Esophagus mucosa (tissue), 1 donor: ENCODE measurements around the gene HES7. TPM values are rescaled to one million over a fixed set of nuclear protein-coding genes. Genes with fewer than 3 reads are reported as not detected.

Experiments used
- ATAC-seq: fragments of 200-7000 bp; cut with Tn5 transposase; one replicate; pipeline ENCODE4 v1.9.1; 2020
- total RNA-seq: library from RNA; stranded (reverse); gene quantifications from one replicate; pipeline ENCODE4 v1.2.4, GENCODE V29; 2023
- donor health status: DM: yes; HTN: yes; CAD: no.

HES7 gene
- total RNA-seq, 1 donor from 2014 or later: 0.40 TPM

GRCh38 chr17:8155231-8155995, 31.5 kb upstream of the HES7 start:
- no peak for ATAC-seq

- no peak for ATAC-seq
Measured at GRCh38 chr17:8154608-8155155, 30.8 kb upstream of the HES7 start.

GRCh38 chr17:8153957-8154607, 30.2 kb upstream of the HES7 start:
- ATAC-seq: peak; percentile 49

- ATAC-seq: peak; percentile 35
Measured at GRCh38 chr17:8153525-8153956, 29.6 kb upstream of the HES7 start.

- ATAC-seq: no peak
Measured at GRCh38 chr17:8153031-8153451, 29.1 kb upstream of the HES7 start.

GRCh38 chr17:8152112-8152775, 28.3 kb upstream of the HES7 start, which contains the start of gene PER1:
PER1 (minus strand) TSS chr17:8152404; CDS start chr17:8150706, 1,698 bp downstream.
- peak; percentile 60 for ATAC-seq

- ATAC-seq: peak; percentile 2
Measured at GRCh38 chr17:8151641-8152111, 27.8 kb upstream of the HES7 start.

- peak; percentile 0 for ATAC-seq
Measured at GRCh38 chr17:8151120-8151640, 27.3 kb upstream of the HES7 start.

- no peak for ATAC-seq
Measured at GRCh38 chr17:8150194-8151119, 26.6 kb upstream of the HES7 start.

GRCh38 chr17:8149419-8150193, 25.7 kb upstream of the HES7 start:
- ATAC-seq: no peak

- ATAC-seq: no peak
Measured at GRCh38 chr17:8148560-8148959, 24.7 kb upstream of the HES7 start.

- no peak for ATAC-seq
Measured at GRCh38 chr17:8147805-8148404, 24.0 kb upstream of the HES7 start.

GRCh38 chr17:8147141-8147804, 23.4 kb upstream of the HES7 start:
- ATAC-seq: no peak

- ATAC-seq: no peak
Measured at GRCh38 chr17:8146381-8147140, 22.7 kb upstream of the HES7 start.

- no peak for ATAC-seq
Measured at GRCh38 chr17:8145811-8146210, 21.9 kb upstream of the HES7 start.

- ATAC-seq: no peak
Measured at GRCh38 chr17:8144401-8145231, 20.7 kb upstream of the HES7 start.

- no peak for ATAC-seq
Measured at GRCh38 chr17:8143581-8144400, 19.9 kb upstream of the HES7 start.
